Adrenal gland (tissue), 12 donors: ENCODE measurements around the gene SPDYA. TPM values are rescaled to one million over a fixed set of nuclear protein-coding genes. Genes with fewer than 3 reads are reported as not detected.

ENCODE experiments used
- DNase-seq, 7 donors: peaks; one replicate each; pipeline ENCODE4 v3.0.0-alpha.2; 2019 to 2020
- H3K27ac ChIP-seq, 5 donors: fragments of 200-600 bp; sonication (generic) in 4 of 5; 1 replicate in 3 of 5; 2 replicates in 2 of 5; pipeline versions ENCODE4 v1.5.1 to v1.8.0; 2016 to 2020; ENCODE audit warnings: mild to moderate bottlenecking in 1 of 5
- H3K27me3 ChIP-seq: fragments of 200-600 bp; 2 replicates; pipeline ENCODE4 v1.8.0; 2021
- H3K36me3 ChIP-seq, 2 donors: fragments of 200-600 bp; replicated peaks in 1 of 2; 1 replicate in 1 of 2; 2 replicates in 1 of 2; pipeline versions ENCODE4 v1.5.1 to v1.8.0; 2018 to 2022
- H3K4me1 ChIP-seq, 2 donors: fragments of 200-600 bp; replicated peaks in 1 of 2; 1 replicate in 1 of 2; 2 replicates in 1 of 2; pipeline versions ENCODE4 v1.5.1 to v1.8.0; 2018 to 2021
- H3K4me3 ChIP-seq, 4 donors: fragments of 200-600 bp; sonication (generic) in 3 of 4; one replicate each; pipeline ENCODE4 v1.5.1; 2016 to 2018
- H3K9me3 ChIP-seq, 3 donors: fragments of 200-600 bp; sonication (generic) in 1 of 3; replicated peaks in 1 of 3; 1 replicate in 2 of 3; 2 replicates in 1 of 3; pipeline versions ENCODE4 v1.5.1 to v1.8.0; 2016 to 2021
- CTCF ChIP-seq, 6 experiments: fragments of 450-650 bp in 4 of 6; fragments of 200-600 bp in 2 of 6; sonication (generic) in 1 of 6; IDR thresholded peaks; 1 replicate in 5 of 6; 2 replicates in 1 of 6; pipeline versions ENCODE4 v1.5.1 to v1.8.0; 2016 to 2021; ENCODE audit warnings: antibody characterized with exemption in 6 of 6, mild to moderate bottlenecking in 2 of 6, moderate library complexity in 1 of 6
- POLR2A ChIP-seq, 2 donors: fragments of 450-650 bp; IDR thresholded peaks; one replicate each; pipeline ENCODE4 v1.6.1; 2017; ENCODE audit warnings: antibody characterized with exemption in 2 of 2, mild to moderate bottlenecking in 2 of 2, moderate library complexity in 1 of 2
- WGBS, 4 donors: extraction: QIAGEN DNeasy Blood & Tissue Kit in 2 of 4; methylation state at CpG; one replicate each; pipeline versions ENCODE4 v1.1.5 to v1.1.7; 2013 to 2017; 5-methylcytosine and 5-hydroxymethylcytosine counted together
- intact Hi-C, 2 donors: fragments of 100-400 bp; cut with DNase I; formaldehyde crosslinking; loops; one replicate each; pipeline versions ENCODE4 v1.14.1 to v1.15.0; 2022 to 2023
- polyA plus RNA-seq, 3 donors: library from polyadenylated mRNA; stranded (reverse); fragments of 200-250 nt in 2 of 3; fragments of 350-450 nt in 1 of 3; fragmentation: Illumina TruSeq in 1 of 3; extraction: RNeasy Lipid Tissue Mini Kit (QIAGEN cat#74804) in 1 of 3; gene quantifications; one replicate each; pipeline ENCODE4 v1.2.3, GENCODE V29; 2013 to 2014
- total RNA-seq, 9 donors: library from RNA; depleted of rRNA in 4 of 9; stranded (reverse); fragments of >200 nt in 4 of 9; fragments of 120-200 nt in 1 of 9; fragmentation: NEBNext Ultra II Directional in 1 of 9; extraction: Animal tissue kit (Norgen Biotek cat#: 25700) in 1 of 9; gene quantifications; one replicate each; pipeline versions ENCODE4 v1.1.0 to v1.2.4, GENCODE V29; 2013 to 2023
- donor health status: healthy with polysubstance abuse.
- donor health status: Bipolar disorder and iron deficiency.
- donor health status: DM: yes; HTN: yes; CAD: no.
- donor health status: DM: no; HTN: no; CAD: no.
- donor health status: DM: no; HTN: no; CAD: no.
- donor health status: DM: yes; HTN: yes; CAD: no.

SPDYA gene
- total and polyA plus RNA-seq, 12 donors: 0.13 to 1.9 (median 0.30) TPM; not detected in 2

GRCh38 chr2:28855193-28855592 is 44.6 kb downstream of the SPDYA start:
- no peak for DNase-seq
- Histone ChIP-seq H3K27ac (no peak overlapping the region), H3K4me3 (no peak overlapping the region), H3K27me3 (no peaks in the 10 kb centered on the region), H3K9me3 (no peaks in the 10 kb centered on the region), H3K4me1 (no peaks in the 10 kb centered on the region), H3K36me3 (peaks cover 0 to under 1% of the 10 kb centered on the region in 2 donors)
- intact Hi-C loops: no loop called here
- WGBS, 4 donors: 88 to 95% (median 91%) methylated on average over 1 of the region's 1 CpG
- TF ChIP-seq POLR2A (IDR thresholded peaks at IDR 0.05) (no peak), CTCF (IDR thresholded peaks at IDR 0.05) (no peak)

GRCh38 chr2:28855977-28856376 is 45.3 kb downstream of the SPDYA start:
- peaks cover 0 to 8% of the 10 kb centered on the region in 2 donors for H3K36me3 ChIP-seq
- H3K27ac ChIP-seq: no peak overlapping the region
- no peak for DNase-seq
- intact Hi-C loops: no loop called here
- TF ChIP-seq CTCF (IDR thresholded peaks at IDR 0.05) (no peak), POLR2A (IDR thresholded peaks at IDR 0.05) (no peak)
- H3K4me3 ChIP-seq: no peak overlapping the region
- H3K27me3 ChIP-seq: no peaks in the 10 kb centered on the region
- H3K9me3 ChIP-seq: no peaks in the 10 kb centered on the region
- no peaks in the 10 kb centered on the region for H3K4me1 ChIP-seq

GRCh38 chr2:28868611-28869010 is 58.0 kb downstream of the SPDYA start:
- WGBS, 4 donors: 82 to 91% (median 88%) methylated on average over 12 of the region's 12 CpGs
- intact Hi-C loops: no loop called here
- peak overlapping the region in 1 of 4 donors; percentile 92 for H3K4me3 ChIP-seq

GRCh38 chr2:28869494-28870145 is 59.0 kb downstream of the SPDYA start:
- intact Hi-C loops: no loop called here
- no peaks in the 10 kb centered on the region for H3K27me3 ChIP-seq
- no peaks in the 10 kb centered on the region for H3K36me3 ChIP-seq
- peak overlapping the region in 4 of 5 donors; percentile 46 to 90 (median 70) for H3K27ac ChIP-seq
- TF ChIP-seq POLR2A (IDR thresholded peaks at IDR 0.05) (no peak), CTCF (IDR thresholded peaks at IDR 0.05) (no peak)
- WGBS, 4 donors: 0 to 2% (median 1%) methylated on average over 15 to 29 of the region's 29 CpGs
- peak overlapping the region; percentile 1 to 92 (median 84) for H3K4me3 ChIP-seq
- peaks cover 16 to 30% of the 10 kb centered on the region in 2 donors for H3K4me1 ChIP-seq
- peak in 1 of 7 donors; percentile 32 for DNase-seq
- no peaks in the 10 kb centered on the region for H3K9me3 ChIP-seq

More at GRCh38 chr2:28868611-28869010, 58.0 kb downstream of the SPDYA start:
- Histone ChIP-seq H3K36me3 (peaks cover 0 to 2% of the 10 kb centered on the region in 2 donors), H3K4me1 (peaks cover 16 to 34% of the 10 kb centered on the region in 2 donors), H3K9me3 (no peaks in the 10 kb centered on the region), H3K27me3 (no peaks in the 10 kb centered on the region), H3K27ac (no peak overlapping the region)
- no peak for DNase-seq
- TF ChIP-seq POLR2A (IDR thresholded peaks at IDR 0.05): no peak
- TF ChIP-seq CTCF (IDR thresholded peaks at IDR 0.05): no peak
